HG03039 (cell line): ENCODE results near the gene TAS2R14.

Experiments
- ATAC-seq: cut with Tn5 transposase; IDR thresholded peaks from one replicate; pipeline ENCODE4 v1.9.1; 2021; ENCODE audit warnings: mild to moderate bottlenecking, moderate library complexity; ENCODE audit not compliant: unreplicated experiment

Gene TAS2R14, protein sequence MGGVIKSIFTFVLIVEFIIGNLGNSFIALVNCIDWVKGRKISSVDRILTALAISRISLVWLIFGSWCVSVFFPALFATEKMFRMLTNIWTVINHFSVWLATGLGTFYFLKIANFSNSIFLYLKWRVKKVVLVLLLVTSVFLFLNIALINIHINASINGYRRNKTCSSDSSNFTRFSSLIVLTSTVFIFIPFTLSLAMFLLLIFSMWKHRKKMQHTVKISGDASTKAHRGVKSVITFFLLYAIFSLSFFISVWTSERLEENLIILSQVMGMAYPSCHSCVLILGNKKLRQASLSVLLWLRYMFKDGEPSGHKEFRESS

DNA sequence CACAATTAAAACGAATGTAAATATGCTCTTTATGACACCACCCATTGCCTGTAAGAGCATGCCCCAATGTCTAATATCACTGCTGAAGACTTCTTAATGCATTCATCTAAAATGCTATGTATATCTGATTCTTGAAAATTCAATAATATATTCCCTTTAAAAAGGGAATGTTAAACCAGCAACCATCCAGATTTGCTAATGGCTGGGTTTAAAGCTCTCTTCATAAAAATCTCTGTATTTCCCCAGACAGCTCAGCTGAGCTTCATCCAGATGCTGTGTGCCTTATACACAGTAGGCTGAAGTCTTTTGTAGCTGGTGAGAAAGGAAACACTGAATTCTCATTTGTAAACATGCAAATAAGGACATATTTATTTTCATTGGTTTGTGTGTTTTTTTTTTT is at the start of gene TAS2R14:
Gene TAS2R14 (minus strand): TSS at position 101 of the 400 bp plus-strand sequence. CDS start 56 bp downstream, at position 45.
- no peak for ATAC-seq

DNA sequence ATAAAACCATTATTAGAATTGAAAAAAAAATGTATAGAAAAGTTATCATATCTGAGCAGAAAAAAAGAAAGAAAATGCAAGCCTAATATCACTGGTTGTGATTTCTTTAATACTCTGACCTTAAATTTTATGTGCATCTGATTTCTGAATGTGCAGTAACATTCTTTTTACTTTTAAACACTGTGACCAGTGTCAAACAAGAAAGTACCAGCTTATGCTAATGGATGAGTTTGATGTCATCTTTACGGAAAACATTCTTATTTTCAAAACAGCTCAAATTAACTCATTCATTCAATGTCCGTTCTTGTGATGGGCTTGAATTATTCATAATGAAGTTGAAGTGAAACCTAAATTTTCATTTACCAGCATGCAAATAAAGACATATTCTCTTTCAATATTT is 47.7 kb upstream of the TAS2R14 start, which contains the start of gene TAS2R50:
Gene TAS2R50 (minus strand): TSS at position 101 of the 400 bp plus-strand sequence. CDS start 52 bp downstream, at position 49.
- ATAC-seq: no peak

DNA sequence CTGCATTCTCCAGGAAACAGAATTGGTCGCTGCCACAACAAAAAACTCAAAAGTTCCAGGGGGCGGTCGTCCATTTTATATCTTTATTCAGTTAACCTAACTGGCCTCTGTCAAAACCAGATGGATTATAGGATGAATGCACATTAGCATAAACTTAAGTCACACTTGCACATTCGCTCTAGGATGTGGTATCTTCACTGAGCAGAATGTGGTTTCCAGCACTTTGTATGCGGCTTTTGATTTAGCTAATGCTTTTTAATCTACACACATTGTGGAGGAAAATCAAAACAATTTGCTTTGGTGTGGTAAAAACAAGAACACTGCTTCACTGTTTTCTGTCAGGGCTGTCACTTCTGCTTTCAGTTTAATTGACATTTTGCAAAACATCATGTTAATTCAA is 43.2 kb upstream of the TAS2R14 start:
- no peak for ATAC-seq

DNA sequence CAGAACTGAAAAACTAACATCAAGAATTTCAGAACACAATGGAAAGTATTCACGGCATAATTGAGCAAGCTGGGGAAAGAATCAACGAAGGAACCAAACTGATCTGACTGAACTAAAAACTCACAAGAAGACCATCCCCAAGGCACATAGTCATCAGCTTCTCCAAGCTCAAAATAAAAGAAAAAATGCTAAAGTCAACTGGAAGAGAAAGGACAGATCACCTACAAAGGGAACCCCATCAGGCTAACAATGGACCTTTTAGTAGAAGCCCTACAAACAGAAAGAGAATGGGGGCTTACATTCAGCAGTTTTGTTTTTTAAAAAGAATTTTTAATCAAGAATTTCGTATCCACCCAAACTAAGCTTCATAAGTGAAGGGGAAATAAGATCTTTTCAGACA is 35.9 kb upstream of the TAS2R14 start:
- no peak for ATAC-seq

DNA sequence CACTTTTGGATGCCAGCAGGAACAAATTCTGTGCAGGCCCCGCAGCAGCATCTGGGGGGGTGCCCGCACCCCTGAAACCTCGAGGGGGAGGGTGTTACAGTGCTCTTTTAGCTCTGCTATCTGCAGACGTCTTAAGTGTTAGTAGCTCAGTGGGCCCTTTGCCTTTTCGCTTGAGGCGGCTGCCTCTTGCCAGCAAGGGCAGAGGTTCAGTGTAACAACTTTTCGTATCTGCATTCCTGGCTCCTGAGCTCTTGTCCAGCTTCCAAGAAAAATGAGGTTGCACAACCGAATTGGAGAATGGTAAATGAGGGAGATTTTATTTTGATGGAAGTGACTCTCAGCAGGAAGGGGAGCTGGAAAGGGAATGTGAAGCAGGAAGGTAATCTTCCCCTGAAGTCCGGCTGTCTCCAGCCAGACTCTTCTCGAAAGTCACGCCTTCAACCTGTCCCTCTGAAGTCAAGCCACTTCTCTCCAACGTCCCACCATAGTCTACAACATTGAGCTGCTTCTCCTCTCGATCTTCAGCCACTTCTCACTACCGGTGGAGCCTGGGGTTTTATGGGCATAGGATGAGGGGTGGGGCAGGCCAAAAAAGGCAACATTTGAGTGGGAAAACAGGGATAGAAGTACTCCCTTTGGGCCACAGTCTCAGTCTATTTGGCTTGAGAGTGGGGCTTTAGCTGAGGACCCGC is 29.8 kb upstream of the TAS2R14 start:
- no peak for ATAC-seq

DNA sequence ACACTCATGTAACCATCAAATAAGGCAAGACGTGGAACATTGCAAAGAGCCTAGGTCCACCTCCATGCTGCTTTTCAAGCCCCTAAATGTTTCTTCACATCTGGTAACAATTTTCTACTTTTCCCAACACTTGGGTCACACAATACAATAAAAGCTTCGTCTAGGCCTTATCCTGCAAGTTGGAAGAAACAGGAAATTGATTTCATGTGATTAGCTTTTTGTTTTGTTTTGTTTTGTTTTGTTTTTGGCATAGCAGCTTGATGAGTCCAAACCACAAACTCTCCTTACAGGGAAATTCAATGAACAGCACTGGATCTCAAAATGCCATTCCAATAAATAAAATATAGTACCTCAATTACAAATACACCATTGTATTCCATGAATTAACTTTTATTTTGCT is 28.3 kb upstream of the TAS2R14 start:
- no peak for ATAC-seq

DNA sequence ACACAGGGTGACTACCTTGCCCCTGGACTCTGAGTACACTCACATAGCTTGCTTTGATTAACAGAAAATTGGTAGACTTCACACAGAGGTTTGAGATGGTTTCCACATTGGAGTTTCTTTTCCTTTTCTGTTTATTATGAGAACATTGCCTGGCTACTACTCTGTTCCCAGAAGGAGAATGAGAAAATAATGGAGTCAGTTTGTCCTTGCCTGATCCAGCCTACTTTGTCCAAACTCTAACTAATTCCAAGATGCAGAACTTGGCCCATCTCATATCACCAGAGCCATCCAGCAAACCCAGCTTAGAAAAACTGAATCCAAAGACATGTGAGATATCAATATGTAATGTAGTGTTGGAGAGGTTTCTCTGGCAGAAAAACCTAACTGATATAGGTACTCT is 27.3 kb upstream of the TAS2R14 start:
- no peak for ATAC-seq

DNA sequence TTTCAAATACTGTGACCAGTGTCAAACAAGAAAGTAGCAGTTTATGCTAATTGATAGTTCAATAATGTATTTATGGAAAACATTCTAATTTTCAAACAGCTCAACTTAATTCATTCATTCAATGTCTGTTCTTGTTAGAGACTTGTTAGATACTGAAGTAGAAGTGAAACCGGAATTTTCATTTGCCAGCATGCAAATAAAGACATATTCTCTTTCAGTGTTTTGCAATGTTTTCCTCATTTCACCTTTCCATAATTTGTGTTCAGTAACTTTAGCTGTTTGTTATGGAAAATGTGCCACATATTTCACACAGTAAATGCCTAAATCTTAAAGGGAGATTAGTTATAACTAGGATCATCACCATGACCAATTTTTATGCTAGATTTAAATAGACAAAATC is 26.4 kb upstream of the TAS2R14 start:
- ATAC-seq: no peak

DNA sequence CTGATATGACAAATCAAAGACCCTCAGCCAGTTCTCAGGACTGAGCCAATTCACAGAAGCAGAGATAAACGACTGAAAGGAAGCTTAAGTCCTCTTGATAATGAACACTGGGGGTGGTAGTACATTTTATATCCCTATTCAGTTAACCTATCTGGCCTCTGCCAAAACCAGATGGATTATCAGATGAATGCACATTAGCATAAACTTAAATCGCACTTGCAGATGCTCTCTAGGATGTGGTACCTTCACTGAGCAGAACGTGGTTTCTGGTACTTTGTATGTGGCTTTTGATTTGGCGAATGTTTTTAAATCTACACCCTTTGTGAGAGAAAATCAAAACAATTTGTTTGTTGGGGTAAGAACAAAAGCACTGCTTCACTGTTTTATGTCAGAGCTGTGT is 21.1 kb upstream of the TAS2R14 start:
- ATAC-seq: no peak

DNA sequence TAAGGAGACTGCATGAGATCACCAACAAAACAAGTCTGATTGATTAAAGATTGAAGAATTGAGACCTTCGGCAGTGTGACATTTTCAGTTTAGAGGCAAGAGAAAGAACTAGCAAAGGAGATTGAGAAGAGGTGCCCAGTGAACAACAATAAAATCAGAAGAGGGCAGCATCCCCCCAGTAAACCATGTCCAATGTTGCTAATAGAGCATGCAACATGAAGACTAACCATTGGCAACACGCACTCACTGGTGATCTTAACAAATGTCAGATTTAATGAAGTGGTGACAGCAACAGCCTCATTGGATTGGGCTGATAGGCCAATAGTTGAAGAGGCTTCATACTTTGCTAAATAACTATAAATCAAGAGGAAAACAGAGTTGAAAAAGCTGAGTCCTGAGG is 20.7 kb upstream of the TAS2R14 start:
- ATAC-seq: no peak

DNA sequence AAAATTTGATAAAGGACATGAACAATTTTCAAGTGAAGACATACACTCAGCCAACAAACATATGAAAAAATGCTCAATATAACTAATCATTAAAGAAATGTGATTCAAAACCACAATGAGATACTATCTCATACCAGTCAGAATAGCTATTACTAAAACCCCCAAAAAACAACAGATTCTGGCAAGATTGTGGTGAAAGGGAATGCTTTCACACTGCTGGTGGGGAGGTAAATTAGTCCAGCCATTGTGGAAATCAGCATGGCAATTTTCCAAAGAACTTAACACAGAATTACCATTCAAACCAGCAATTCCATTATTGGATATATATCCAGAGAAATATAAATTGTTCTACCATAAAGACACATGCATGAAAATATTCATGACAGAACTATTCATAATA is 18.7 kb upstream of the TAS2R14 start:
- ATAC-seq: no peak

DNA sequence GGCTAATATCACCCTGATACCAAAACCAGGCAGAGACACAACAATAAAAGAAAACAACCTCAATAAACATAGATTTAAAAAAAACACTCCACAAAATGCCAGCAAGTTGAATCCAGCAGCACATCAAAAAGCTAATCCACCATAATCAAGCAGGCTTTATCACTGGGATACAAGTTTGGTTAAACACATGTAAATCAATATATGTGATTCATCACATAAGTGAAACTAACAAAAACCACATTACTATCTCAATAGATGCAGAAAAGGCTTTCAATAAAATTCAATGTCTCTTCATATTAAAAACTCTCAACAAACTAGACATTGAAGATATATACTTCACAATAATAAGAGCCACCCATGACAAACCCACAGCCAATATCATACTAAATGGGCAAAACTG is 17.0 kb upstream of the TAS2R14 start:
- ATAC-seq: no peak

DNA sequence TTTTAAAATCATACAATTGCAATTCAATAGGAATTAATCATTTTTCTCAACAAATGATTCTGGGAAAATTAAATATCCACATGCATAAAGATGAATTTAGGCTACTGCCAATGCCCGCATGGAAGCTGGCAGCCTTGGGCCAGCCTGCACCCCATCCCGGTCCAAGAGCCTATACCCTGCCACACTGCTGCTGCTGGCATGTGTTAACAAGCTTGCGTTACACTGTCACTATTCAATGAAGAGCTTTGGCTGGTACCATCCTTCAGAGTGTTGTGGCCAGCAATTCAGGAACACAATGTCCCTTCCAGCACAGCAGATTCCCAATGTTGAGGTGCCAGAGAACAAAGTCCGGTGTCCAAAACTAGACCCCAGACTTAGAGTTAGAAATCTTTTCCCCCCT is 13.6 kb upstream of the TAS2R14 start:
- no peak for ATAC-seq

DNA sequence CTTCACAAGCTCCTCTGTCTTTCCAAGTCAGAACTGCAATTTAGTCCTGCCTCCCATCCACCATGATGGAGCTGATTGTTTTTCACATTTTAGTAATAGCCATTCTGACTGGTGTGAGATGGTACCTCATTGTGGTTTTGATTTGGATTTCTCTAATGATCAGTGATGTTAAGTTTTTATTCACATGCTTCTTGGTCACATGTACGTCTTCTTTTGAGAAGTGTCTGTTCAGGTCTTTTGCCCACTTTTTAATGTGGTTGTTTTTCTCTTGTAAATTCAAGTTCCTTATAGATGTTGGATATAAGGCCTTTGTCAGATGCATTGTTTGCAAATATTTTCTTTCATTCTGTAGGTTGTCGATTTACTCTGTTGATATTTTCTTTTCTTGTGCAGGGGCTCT is 4.1 kb upstream of the TAS2R14 start:
- no peak for ATAC-seq

DNA sequence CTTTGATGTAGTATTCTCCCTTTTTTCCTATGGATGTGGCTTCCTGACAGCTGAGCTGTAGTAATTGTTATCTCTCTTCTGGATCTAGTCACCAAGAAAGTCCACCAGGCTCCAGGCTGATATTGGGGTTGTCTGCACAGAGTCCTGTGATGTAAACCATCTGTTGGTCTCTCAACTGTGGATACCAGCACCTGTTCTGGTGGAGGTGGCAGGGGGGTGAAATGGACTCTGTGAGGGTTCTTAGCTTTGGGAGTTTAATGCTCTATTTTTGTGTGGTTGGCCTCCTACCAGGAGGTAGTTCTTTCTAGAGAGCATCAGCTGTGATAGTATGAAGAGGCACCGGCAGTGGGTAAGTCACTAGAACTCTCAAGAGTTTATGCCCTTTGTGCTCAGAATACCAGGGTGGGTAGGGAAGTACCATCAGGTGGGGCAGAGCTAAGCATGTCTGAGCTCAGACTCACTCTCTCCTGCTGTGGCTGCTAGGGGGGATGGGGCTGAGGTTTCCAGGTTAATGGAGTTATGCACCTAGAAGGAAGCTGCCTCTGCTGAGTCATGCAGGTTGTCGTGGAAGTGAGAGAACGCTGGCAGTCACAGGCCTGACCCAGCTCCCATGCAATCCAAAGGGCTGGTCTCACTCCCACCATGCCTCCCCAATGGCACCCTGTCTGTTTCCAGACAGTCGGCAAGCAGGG is 3.0 kb upstream of the TAS2R14 start:
- ATAC-seq: no peak

DNA sequence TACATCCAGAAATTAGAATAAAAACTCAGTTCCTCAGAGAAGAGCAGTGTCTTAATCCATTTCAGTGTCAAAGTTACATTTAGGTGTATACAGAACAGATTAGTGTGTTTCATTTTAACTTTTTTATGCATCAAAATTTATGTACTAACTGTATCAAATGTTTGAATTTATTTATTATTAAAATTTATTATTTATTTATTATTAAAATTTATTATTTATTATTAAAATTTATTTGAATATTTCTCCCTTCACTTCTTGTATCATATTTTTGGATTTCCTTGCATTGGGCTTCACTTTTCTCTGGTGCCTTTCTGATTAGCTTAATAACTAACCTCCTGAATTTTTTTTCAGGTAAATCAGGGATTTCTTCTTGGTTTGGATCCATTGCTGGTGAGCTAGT is 2.3 kb upstream of the TAS2R14 start:
- ATAC-seq: no peak

DNA sequence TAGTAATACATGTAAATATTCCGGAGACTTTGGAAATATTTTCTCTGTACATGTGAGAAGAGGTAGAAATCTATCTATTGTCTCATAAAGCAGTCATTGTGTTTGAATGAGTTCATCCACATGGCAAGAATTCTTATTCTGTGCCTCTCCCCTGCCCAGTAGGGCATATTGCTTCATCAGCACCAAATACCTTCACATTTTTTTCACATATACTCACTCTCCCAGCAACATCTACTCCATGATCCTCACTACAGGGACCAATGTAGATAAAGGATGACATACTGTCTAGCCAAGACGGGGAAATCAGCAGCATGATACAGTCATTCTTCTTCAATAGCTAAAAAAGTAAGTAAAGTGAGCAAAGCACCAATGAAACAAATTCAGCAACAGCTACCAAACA is 1.3 kb upstream of the TAS2R14 start:
- ATAC-seq: no peak

DNA sequence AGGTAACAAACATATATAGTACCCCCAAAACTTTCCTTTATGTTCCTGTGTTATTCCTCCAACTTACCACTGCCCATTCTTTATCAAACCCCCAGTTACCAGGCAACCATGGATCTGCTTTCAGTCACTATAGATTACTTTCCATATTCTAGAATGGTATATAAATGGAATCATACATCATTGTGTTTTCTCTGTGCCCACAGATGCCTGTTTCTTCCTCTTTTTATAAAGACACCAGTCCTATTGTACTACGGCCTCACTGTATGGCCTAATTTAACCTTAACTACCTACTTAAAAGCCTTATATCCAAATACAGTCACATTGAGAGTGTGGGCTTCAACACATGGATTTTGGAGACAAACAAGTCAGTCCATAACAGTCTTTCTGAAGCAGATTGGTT is 2.6 kb downstream of the TAS2R14 start:
- no peak for ATAC-seq

DNA sequence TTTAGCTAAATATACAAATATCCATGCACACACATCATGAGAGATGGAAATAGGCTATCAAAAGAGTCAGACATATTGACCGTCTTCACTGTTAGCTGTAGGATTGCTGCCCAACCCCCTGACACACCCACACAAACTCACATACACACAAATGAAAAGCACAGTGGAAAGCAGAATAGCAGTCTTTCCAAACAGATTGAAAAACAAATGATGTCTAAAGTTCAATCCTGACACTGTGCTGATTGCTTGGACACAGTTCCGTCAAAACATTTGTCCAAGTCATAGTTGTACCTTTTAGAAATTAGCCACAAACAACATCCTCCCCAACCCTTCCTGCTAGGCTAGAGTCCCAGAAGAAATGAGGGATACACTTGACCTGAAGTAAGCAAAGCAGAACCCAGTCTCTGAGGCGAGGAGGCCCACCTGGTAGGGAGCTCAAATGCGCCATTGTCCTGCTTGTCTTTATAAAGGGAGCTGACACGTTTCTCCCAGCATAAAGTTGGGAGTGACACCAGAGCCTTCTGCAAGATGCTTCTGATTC is 10.2 kb downstream of the TAS2R14 start, which contains the start of gene PRH2:
Gene PRH2 (plus strand): TSS at position 491 of the 541 bp plus-strand sequence. CDS start 38 bp downstream, at position 529.
- ATAC-seq: no peak

DNA sequence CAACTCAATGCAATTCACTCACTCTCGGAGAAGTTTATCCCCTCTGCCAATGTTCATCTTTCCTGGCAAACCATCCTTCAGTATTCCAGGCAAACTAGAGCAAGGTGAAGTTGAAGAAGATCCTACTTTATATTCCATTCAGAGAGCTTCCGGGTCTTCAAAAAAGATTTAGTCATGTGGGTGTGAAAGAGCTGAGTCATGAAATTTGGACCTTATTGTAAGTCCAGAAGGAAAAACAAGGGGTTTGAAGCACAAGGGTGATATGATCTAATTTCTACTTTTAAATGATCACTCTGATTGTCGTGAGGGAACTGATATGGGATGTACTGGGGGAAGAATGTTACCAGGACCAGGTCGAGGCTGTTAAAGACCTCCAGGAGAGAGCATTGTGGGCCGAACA is 12.8 kb downstream of the TAS2R14 start:
- ATAC-seq: no peak

DNA sequence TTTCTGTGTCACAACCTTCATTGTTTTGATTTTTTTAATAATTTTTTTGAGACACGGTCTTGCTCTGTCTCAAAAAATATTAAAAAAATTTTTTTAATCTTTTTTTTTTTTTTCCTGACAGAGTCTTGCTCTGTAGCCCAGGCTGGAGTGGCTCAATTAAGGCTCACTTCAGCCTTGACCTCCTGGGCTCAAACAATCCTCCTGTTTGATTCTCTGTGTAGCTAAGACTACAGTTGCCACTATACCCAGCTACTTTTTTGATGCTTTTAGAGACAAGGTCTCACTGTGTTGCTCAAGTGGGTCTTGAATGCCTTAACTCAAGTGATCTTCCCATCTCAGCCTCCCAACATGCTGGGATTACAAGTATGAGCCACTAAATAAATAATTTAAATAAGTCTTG is 19.3 kb downstream of the TAS2R14 start:
- no peak for ATAC-seq

DNA sequence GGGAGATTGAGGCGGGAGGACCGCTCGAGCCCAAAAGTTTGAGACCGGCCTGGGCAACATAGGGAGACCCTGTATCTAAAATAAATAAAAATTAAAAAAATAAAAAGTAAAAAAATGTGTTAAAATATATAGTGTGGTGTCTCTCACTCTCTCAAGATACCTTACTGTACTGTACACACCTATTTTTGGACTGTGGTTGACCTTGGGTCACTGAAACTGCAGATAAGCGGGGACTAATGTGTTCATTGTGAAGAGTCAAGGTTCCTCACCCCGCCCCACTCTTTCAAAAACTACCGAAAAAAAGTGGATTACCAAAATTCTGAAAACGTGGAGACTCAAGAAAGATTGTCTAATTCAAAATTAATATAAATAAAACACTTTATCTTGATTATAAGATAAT is 28.7 kb downstream of the TAS2R14 start:
- ATAC-seq: no peak
